Measurements from ENCODE around the gene CHPF2. TPM values are rescaled to one million over a fixed set of nuclear protein-coding genes. Genes with fewer than 3 reads are reported as not detected.

Gene CHPF2
- total RNA-seq, 1 donor from 2014 or later = 89.5 TPM

GRCh38 chr7:151281686-151282085 is 49.4 kb downstream of the CHPF2 start:
- H3K27ac Mint-ChIP-seq (ENCODE audit: unreplicated experiment) = no peak overlapping the region
- TF ChIP-seq, protein P1, sequence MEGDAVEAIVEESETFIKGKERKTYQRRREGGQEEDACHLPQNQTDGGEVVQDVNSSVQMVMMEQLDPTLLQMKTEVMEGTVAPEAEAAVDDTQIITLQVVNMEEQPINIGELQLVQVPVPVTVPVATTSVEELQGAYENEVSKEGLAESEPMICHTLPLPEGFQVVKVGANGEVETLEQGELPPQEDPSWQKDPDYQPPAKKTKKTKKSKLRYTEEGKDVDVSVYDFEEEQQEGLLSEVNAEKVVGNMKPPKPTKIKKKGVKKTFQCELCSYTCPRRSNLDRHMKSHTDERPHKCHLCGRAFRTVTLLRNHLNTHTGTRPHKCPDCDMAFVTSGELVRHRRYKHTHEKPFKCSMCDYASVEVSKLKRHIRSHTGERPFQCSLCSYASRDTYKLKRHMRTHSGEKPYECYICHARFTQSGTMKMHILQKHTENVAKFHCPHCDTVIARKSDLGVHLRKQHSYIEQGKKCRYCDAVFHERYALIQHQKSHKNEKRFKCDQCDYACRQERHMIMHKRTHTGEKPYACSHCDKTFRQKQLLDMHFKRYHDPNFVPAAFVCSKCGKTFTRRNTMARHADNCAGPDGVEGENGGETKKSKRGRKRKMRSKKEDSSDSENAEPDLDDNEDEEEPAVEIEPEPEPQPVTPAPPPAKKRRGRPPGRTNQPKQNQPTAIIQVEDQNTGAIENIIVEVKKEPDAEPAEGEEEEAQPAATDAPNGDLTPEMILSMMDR (IDR thresholded peaks at IDR 0.05) = no peak
- peaks cover 6% of the 10 kb centered on the region for H3K9me3 Mint-ChIP-seq (ENCODE audit: unreplicated experiment)
- H3K27me3 Mint-ChIP-seq (ENCODE audit: unreplicated experiment) = peaks cover 62% of the 10 kb centered on the region
- peaks cover 5% of the 10 kb centered on the region for H3K4me1 Mint-ChIP-seq (ENCODE audit: unreplicated experiment)
- DNase-seq (ENCODE audit: extremely low spot score, unreplicated experiment) = no peak
- H3K36me3 Mint-ChIP-seq (ENCODE audit: unreplicated experiment) = no peaks in the 10 kb centered on the region
- H3K4me3 Mint-ChIP-seq (ENCODE audit: unreplicated experiment) = no peak overlapping the region

DNA sequence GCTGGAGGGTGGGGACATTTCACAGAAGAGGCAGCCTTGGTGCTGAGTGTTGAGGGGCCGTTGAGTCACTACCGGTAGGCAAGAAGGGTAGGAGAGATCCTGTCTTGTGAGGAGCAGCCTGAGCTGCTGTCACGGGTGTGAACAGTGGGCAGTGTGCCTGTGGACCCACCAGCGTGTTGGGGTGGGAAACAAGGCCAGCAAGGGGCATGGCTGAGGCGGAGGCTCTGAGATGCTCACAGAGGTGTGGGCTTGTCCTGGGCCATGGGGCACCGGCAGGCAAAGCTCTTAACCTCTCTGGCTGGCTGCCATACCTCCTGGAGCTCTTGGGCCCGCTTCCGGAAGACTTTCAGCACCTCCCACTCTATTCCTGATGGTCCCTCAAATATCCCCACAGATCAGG is 49.8 kb downstream of the CHPF2 start:
- Mint-ChIP-seq H3K27ac (ENCODE audit: unreplicated experiment) (no peak overlapping the region), H3K27me3 (ENCODE audit: unreplicated experiment) (peaks cover 64% of the 10 kb centered on the region), H3K9me3 (ENCODE audit: unreplicated experiment) (peaks cover 6% of the 10 kb centered on the region), H3K4me3 (ENCODE audit: unreplicated experiment) (no peak overlapping the region), H3K4me1 (ENCODE audit: unreplicated experiment) (peaks cover 4% of the 10 kb centered on the region), H3K36me3 (ENCODE audit: unreplicated experiment) (no peaks in the 10 kb centered on the region)
- TF ChIP-seq, protein P1 (IDR thresholded peaks at IDR 0.05) = no peak
- DNase-seq (ENCODE audit: extremely low spot score, unreplicated experiment) = no peak

- H3K4me1 Mint-ChIP-seq (ENCODE audit: unreplicated experiment) = no peaks in the 10 kb centered on the region
- peaks cover 6% of the 10 kb centered on the region for H3K9me3 Mint-ChIP-seq (ENCODE audit: unreplicated experiment)
- no peak overlapping the region for H3K27ac Mint-ChIP-seq (ENCODE audit: unreplicated experiment)
- H3K36me3 Mint-ChIP-seq (ENCODE audit: unreplicated experiment) = no peaks in the 10 kb centered on the region
- DNase-seq (ENCODE audit: extremely low spot score, unreplicated experiment) = no peak
- H3K27me3 Mint-ChIP-seq (ENCODE audit: unreplicated experiment) = peaks cover 69% of the 10 kb centered on the region
- H3K4me3 Mint-ChIP-seq (ENCODE audit: unreplicated experiment) = no peak overlapping the region
- TF ChIP-seq, protein P1 (IDR thresholded peaks at IDR 0.05) = no peak
Observed at GRCh38 chr7:151283302-151283701, 51.0 kb downstream of the CHPF2 start.

DNA sequence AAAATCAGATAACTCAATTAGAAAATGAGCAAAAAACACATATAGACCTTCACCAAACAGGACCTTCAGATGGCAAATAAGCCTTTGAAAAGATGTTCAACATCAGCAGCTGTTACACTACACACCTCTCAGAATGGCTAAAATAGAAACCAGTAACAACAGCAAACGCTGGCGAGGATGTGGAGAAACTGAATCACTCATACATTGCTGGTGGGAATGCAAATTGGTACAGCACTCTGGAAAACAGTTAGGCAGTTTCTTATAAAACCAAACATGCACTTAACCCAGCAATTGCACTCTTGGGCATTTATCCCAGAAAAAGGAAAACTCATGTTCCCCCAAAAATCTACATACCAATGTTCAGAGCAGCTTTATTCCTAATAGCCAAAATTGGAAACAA is 53.9 kb downstream of the CHPF2 start:
- no peak overlapping the region for H3K4me3 Mint-ChIP-seq (ENCODE audit: unreplicated experiment)
- no peak for DNase-seq (ENCODE audit: extremely low spot score, unreplicated experiment)
- TF ChIP-seq, protein P1 (IDR thresholded peaks at IDR 0.05) = no peak

More for the DNA sequence above, 53.9 kb downstream of the CHPF2 start:
- peaks cover 6% of the 10 kb centered on the region for H3K9me3 Mint-ChIP-seq (ENCODE audit: unreplicated experiment)
- no peaks in the 10 kb centered on the region for H3K4me1 Mint-ChIP-seq (ENCODE audit: unreplicated experiment)
- peaks cover 53% of the 10 kb centered on the region for H3K27me3 Mint-ChIP-seq (ENCODE audit: unreplicated experiment)
- H3K27ac Mint-ChIP-seq (ENCODE audit: unreplicated experiment) = no peak overlapping the region
- no peaks in the 10 kb centered on the region for H3K36me3 Mint-ChIP-seq (ENCODE audit: unreplicated experiment)

Other genes starting within 250 kb of the CHPF2 start
- 0.73 TPM in 1 of 2 replicates, not detected in the other for gene NOS3, start 241.5 kb upstream of the CHPF2 start, total RNA-seq
- 0.11 and 0.39 TPM in 2 replicates for gene ATG9B, start 208.0 kb upstream of the CHPF2 start, total RNA-seq
- 38.1 and 39.7 TPM in 2 replicates for gene ABCB8, start 204.0 kb upstream of the CHPF2 start, total RNA-seq
- gene ASIC3, start 184.0 kb upstream of the CHPF2 start, total RNA-seq = 3.6 and 5.8 TPM in 2 replicates
- gene CDK5, start 174.6 kb upstream of the CHPF2 start, total RNA-seq = 18.8 and 23.7 TPM in 2 replicates
- 289 and 297 TPM in 2 replicates for gene SLC4A2, start 172.9 kb upstream of the CHPF2 start, total RNA-seq
- 101 and 104 TPM in 2 replicates for gene FASTK, start 151.7 kb upstream of the CHPF2 start, total RNA-seq
- gene TMUB1, start 149.0 kb upstream of the CHPF2 start, total RNA-seq = 26.1 and 30.0 TPM in 2 replicates
- gene AGAP3, start 146.0 kb upstream of the CHPF2 start, total RNA-seq = 131 and 135 TPM in 2 replicates
- gene GBX1, start 64.8 kb upstream of the CHPF2 start, total RNA-seq = not detected in 2 replicates
- not detected in 2 replicates for gene ASB10, start 45.2 kb upstream of the CHPF2 start, total RNA-seq
- 1.1 TPM in 1 of 2 replicates, not detected in the other for gene H2BK1, start 22.0 kb upstream of the CHPF2 start, total RNA-seq
- gene ABCF2, start 5.3 kb upstream of the CHPF2 start, total RNA-seq = 43.9 and 47.5 TPM in 2 replicates
- gene SMARCD3, start 16.2 kb downstream of the CHPF2 start, total RNA-seq = 88.7 and 96.9 TPM in 2 replicates
- gene NUB1, start 109.3 kb downstream of the CHPF2 start, total RNA-seq = 61.7 and 63.0 TPM in 2 replicates
- gene WDR86, start 177.6 kb downstream of the CHPF2 start, total RNA-seq = 0.39 TPM in 1 of 2 replicates, not detected in the other
- gene CRYGN, start 207.7 kb downstream of the CHPF2 start, total RNA-seq = not detected in 2 replicates